D721Med (cell line): Measurements from ENCODE around the gene NR3C2.

Experiments used
- DNase-seq: peaks from one replicate; pipeline ENCODE4 v3.0.0; 2011; ENCODE audit warnings: low spot score; ENCODE audit not compliant: insufficient read length
- FAIRE-seq: peaks from 2 replicates; lab custom pipeline; 2011; peaks lifted over from hg19 to GRCh38; lab: Jason Lieb, UNC
- TF ChIP-seq, protein P1 (sequence below): IDR thresholded peaks from 2 replicates; pipeline ENCODE4 v1.5.1; 2012; ENCODE audit warnings: mild to moderate bottlenecking, control low read depth; ENCODE audit not compliant: insufficient read depth; ENCODE audit errors: missing control alignments

NR3C2 gene

DNA sequence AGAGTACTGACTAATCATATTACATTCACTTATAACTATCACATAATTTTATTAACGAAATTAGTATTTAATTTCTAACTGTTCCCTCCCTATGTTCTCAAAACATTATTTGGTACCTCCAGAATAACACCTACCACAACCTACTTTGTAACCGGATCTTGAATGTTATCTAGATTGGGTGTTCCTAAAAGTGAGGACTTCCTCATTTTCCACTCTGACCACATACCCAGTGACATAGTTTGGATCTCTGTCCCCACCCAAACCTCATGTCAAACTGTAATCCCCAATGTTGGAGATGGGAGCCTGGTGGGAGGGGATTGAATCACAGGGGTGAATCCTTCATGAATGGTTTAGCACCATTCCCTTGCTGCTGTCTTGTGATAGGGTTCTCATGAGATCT lies 21.8 kb downstream of the NR3C2 start:
- TF ChIP-seq, protein P1, sequence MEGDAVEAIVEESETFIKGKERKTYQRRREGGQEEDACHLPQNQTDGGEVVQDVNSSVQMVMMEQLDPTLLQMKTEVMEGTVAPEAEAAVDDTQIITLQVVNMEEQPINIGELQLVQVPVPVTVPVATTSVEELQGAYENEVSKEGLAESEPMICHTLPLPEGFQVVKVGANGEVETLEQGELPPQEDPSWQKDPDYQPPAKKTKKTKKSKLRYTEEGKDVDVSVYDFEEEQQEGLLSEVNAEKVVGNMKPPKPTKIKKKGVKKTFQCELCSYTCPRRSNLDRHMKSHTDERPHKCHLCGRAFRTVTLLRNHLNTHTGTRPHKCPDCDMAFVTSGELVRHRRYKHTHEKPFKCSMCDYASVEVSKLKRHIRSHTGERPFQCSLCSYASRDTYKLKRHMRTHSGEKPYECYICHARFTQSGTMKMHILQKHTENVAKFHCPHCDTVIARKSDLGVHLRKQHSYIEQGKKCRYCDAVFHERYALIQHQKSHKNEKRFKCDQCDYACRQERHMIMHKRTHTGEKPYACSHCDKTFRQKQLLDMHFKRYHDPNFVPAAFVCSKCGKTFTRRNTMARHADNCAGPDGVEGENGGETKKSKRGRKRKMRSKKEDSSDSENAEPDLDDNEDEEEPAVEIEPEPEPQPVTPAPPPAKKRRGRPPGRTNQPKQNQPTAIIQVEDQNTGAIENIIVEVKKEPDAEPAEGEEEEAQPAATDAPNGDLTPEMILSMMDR: no peak
- DNase-seq (no peak), FAIRE-seq (no peak)

DNA sequence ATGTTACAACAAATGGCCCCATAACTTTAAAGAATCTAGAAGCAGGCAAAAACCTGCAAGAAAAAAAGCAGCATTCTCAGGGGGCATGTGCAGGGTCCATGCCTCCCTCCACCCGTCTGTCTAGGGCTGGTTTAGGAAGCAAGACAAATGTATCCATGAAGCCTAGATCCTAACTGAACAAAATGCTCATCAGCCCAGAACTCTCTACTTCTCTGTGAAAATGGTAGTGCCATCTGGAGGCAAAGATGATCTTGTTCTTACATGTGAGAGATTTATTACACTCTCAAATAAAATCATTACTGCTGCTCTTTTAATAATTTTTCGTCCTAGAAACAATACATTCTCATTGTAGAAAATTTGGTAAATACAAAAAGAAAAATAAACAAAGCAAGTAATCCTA lies 26.7 kb downstream of the NR3C2 start:
- TF ChIP-seq, protein P1: peak; percentile 43
- FAIRE-seq: no peak
- DNase-seq: no peak

GRCh38 chr4:148412460-148412994 lies 29.7 kb downstream of the NR3C2 start:
- TF ChIP-seq, protein P1: no peak
- no peak for DNase-seq
- FAIRE-seq: no peak

- no peak for FAIRE-seq
- DNase-seq: no peak
- TF ChIP-seq, protein P1: no peak
These were observed 36.9 kb downstream of the NR3C2 start for GRCh38 chr4:148405161-148405893.

GRCh38 chr4:148398988-148399387 lies 43.2 kb downstream of the NR3C2 start:
- TF ChIP-seq, protein P1: no peak
- FAIRE-seq: no peak

DNA sequence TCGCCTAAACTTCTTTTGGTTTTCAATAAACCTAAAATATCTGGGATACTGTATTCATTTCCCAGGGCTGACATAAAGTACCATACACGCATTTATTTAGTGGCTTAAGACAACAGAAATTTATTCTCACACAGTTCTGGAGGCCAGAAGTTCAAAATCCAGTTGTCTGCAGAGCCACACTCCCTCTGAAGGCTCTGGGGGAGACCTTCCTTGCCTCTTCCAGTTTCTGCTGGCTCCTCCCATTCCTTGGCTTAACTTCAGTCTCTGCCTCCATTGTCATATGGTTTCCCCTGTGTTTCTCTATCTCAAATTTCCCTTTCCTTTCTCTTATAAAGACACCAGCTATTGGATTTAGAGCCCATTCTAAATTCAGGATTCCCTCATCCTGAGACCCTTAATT lies 44.4 kb downstream of the NR3C2 start:
- TF ChIP-seq, protein P1: no peak
- no peak for DNase-seq
- no peak for FAIRE-seq

More at GRCh38 chr4:148398988-148399387, 43.2 kb downstream of the NR3C2 start:
- DNase-seq: no peak
